HG02884 (cell line): ENCODE measurements around the gene SPAG8.

Experiments used
- ATAC-seq: cut with Tn5 transposase; IDR thresholded peaks from one replicate; pipeline ENCODE4 v1.9.1; 2021; ENCODE audit warnings: mild to moderate bottlenecking, moderate library complexity; ENCODE audit not compliant: unreplicated experiment

SPAG8 gene

GRCh38 chr9:35812025-35812602 lies at the start of gene SPAG8:
Gene SPAG8, minus strand, starts transcription at chr9:35812262. Its CDS starts 115 bp downstream, at chr9:35812147.
- peak; percentile 57 for ATAC-seq

GRCh38 chr9:35861161-35861897 lies 49.3 kb upstream of the SPAG8 start:
- no peak for ATAC-seq

- ATAC-seq: no peak
Observed at GRCh38 chr9:35859990-35860339, 47.9 kb upstream of the SPAG8 start.

- ATAC-seq: no peak
Observed at GRCh38 chr9:35859310-35859989, 47.4 kb upstream of the SPAG8 start.

DNA sequence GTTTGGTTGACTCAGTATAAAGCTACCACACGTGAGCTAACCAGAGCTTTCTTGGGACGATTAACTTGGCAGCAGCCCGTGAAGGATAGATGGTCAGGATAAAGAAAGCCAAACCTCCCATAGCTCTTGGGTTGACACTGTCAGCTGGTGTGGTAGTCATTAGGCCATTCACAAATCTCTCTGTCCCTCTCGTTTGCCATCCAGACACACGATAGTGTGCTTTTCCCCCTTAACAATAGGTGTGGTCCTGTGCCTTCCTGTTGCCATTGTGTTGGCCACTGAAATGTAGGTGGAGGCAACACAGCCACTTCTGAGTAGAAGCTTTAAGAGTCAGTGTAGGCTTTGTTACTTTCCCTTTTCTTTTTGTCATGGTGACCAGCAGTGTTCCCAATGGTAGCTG lies 46.4 kb upstream of the SPAG8 start:
- ATAC-seq: no peak

- no peak for ATAC-seq
Observed at GRCh38 chr9:35856882-35857281, 44.8 kb upstream of the SPAG8 start.

DNA sequence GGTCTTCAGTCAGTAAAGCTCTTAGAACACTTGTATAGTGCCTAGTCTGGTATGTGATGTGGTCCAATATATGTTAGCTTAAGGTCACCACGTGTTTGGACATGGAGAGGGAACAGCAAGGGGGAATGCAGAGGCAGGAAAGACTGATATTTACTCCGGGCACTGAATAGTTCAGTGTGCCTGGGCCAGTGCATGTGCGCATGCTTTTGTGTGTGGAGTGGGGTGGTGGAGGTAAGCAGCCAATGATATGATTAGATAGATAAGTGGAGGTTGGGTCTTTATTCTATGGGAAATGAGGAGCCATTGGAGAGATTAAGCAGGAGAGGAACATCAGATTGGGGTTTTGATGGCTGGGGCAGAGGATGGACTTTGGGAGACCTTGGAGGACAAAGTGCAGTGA lies 44.1 kb upstream of the SPAG8 start:
- no peak for ATAC-seq

DNA sequence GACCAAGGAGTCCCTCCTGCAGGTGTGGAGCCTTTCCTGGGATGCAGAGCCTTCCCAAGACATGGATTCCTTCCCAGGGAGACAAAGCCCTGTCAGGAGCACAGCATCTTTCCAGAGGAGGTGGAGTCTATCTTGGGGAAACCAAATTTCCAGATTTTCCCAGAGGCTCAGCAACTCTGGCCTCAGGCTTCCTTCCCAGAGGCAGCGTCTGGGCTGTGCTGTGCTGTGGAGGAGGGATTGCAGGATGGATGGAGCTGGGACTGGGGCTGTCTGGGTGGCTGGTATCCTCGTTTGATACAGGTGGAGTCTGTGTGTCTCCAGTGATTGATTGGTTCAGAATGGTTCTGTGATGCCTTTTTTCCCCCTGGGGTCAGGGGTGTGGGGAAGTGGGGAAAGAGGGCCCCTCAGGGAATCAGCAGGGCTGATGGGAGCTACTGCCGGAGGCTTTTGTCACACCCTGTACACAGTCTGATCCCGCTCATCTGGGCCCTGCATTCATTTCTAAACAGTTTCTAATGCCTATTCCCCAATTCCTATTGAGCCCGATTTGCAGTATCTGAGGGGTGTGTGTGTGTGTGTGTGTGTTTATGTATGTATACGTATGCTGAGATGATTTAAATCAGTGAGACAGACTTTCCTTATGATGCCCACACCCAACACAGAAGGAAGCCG lies 42.2 kb upstream of the SPAG8 start:
- no peak for ATAC-seq

DNA sequence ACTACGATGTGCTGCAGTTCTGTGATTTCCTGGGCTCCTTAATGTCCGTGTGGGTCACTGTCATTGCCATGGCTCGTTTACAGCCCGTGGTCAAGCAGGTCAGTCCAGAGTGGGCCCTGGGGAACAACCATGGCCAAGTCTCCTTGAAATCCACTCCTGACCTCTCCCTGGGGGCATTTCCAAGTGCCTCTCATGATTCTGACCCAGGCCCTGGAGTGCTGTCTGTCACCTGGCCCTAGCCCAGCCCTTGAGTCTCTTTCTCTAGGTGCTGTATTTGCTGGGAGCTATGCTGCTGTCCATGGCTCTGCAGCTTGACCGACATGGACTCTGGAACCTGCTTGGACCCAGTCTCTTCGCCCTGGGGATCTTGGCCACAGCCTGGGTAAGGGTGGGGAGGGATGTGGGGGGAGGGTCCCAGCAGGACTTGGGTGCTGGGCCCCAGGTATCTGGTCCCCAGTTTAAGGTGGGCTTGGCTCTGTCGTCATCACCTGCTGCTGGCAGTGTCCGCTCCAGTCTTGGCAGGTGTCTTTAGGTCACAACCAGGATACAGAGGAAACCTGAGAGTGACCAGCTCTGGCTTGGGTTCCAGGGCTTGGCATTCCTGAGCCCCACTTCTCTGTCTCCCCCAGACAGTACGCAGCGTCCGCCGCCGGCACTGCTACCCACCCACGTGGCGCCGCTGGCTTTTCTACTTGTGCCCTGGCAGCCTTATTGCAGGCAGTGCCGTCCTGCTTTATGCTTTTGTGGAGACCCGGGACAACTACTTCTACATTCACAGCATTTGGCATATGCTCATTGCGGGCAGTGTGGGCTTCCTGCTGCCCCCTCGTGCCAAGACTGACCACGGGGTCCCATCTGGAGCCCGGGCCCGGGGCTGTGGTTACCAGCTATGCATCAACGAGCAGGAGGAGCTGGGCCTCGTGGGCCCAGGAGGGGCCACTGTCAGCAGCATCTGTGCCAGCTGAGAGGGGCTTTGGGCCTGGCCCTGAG lies 41.1 kb upstream of the SPAG8 start:
- ATAC-seq: no peak

DNA sequence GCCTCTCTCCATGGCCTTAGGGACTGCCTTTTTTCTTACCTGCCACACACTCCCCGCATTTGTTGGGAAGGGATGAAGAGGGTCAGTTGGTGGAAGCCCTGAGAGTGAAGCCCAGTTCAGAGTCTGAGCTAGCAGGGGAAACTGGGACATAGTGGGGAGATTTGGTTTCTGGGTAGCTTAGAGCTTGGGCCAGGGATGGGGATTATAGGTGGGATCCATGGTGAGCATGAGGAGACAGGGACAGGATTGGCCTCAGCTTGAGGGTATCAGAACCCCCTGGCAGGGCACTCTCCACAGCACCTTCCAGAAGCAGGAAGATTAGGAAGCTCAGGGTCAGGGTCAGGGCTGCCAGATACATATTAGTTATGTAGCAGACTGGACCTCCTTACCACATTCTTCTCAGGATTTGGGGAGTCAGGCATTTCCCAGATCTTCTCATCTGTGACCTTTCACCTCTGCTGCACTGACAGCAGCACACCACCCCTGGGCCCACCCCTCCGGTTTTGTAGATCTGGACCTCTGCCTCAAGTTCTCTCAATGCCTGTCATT lies 40.3 kb upstream of the SPAG8 start:
- no peak for ATAC-seq

- peak; percentile 86 for ATAC-seq
Observed at GRCh38 chr9:35847792-35848572, 35.9 kb upstream of the SPAG8 start.

DNA sequence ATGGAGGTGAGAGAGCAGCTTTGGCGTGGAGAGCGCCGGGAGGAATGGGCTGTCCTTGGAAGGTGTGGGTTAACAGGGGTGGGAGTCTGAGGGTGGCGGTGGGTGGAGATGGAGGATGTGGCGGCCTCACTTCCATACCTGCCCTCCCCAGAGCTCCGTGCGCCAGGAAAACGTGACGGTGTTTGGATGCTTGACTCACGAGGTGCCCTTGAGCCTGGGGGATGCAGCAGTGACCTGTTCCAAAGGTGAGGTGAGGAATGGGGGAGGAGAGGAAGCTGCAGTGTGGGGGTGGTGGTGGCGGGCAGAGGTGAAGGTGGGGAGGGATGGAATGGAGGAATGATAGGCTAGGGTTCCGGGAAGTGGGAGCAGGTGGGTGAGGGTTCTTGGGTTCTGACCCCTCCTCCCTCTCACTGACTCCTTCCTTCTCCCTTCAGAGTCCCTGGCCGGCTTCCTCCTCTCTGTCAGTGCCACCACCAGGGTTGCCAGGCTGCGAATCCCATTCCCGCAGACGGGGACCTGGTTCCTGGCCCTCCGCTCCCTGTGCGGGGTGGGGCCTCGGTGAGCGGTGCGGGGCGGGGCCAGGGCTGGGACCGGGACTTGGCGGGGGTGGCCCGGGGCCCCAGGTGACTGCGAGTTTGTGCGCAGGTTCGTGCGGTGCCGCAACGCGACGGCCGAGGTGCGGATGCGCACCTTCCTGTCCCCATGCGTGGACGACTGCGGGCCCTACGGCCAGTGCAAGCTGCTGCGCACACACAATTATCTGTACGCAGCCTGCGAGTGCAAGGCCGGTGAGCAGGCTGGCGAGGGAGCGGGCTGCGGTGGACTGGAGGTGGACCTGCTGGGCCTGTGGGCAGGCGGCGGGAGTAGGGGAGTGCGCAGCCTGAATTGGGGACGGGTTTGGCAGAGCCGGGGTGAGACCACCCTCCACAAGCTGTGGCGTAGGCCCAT lies 34.0 kb upstream of the SPAG8 start:
- no peak for ATAC-seq

- ATAC-seq: no peak
Observed at GRCh38 chr9:35844628-35845270, 32.7 kb upstream of the SPAG8 start.

DNA sequence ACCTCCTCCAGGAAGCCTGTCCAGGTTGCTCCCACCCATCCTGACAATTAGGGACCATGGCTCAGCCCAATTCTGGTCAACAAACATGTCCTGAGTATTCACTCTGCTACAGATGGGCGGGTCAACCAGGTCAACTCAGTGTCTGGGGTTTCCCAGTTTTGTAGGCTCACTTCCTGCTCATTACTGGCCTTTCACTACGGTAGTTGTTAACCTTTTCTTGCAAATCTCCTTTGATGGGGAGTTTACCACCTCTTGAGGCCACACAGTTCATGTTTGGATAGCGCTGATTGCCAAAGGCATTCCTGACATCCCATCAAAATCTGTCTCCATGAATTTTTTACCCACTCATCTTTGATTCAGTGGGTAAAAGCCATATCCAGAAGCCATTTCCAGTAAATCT lies 30.7 kb upstream of the SPAG8 start:
- no peak for ATAC-seq

GRCh38 chr9:35842020-35842745 lies 30.1 kb upstream of the SPAG8 start:
- ATAC-seq: no peak

DNA sequence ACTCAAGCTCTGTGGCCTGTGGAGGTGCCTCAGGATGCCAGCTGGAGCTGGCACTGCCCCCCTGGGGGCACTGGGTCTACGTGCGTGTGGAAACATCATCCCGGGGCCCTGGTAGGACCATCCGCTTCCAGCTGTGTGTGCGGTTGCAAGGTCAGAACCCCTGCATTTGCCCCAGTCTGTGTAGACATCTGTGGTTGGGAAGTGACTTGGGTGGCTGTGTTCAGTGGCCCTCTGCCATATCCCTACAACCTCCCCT lies 29.5 kb upstream of the SPAG8 start:
- ATAC-seq: no peak

- no peak for ATAC-seq
Observed at GRCh38 chr9:35840881-35841644, 29.0 kb upstream of the SPAG8 start.
